Endothelial cell of umbilical vein (primary cell): Measurements from ENCODE around the gene TFB2M. TPM values are rescaled to one million over a fixed set of nuclear protein-coding genes. Genes with fewer than 3 reads are reported as not detected.

ENCODE experiments used
- BruUV-seq: library from RNA; stranded (reverse); fragments of 400-500 nt; replicated peaks from 2 replicates; lab custom pipeline; 2021; lab: Mats Ljungman, UMichigan
- CTCF ChIA-PET: fragments of 300-600, 350-600 bp; sonication (Branson Sonifier 250); formaldehyde crosslinking; loops from one replicate; lab custom pipeline; 2021; ENCODE audit warnings: antibody characterized with exemption, inconsistent platforms; lab: Charles Lee
- POLR2A ChIA-PET: fragments of 300-600, 350-600 bp; sonication (Branson Sonifier 250); formaldehyde crosslinking; loops from one replicate; lab custom pipeline; 2021; ENCODE audit warnings: antibody characterized with exemption, inconsistent platforms; lab: Charles Lee
- DNase-seq: peaks from one replicate; pipeline ENCODE4 v3.0.0-alpha.2; 2011; ENCODE audit warnings: low read depth, low spot score
- FAIRE-seq: peaks from 2 replicates; lab custom pipeline; 2011; peaks lifted over from hg19 to GRCh38; lab: Jason Lieb, UNC
- H2AFZ ChIP-seq: 2 replicates; pipeline ENCODE4 v1.6.0; 2012; ENCODE audit warnings: low read depth, low read length, control low read depth, inconsistent platforms
- H3K27ac ChIP-seq: 2 replicates; pipeline ENCODE4 v1.5.1; 2011; ENCODE audit warnings: low read depth, mild to moderate bottlenecking, control low read depth, low read length, moderate library complexity; ENCODE audit not compliant: insufficient read depth
- H3K27me3 ChIP-seq, 2 experiments: 2 replicates each; pipeline versions ENCODE4 v1.6.0 to v1.6.1; 2011; ENCODE audit warnings: low read length in 2 of 2, mixed read lengths in 1 of 2; ENCODE audit not compliant: control insufficient read depth in 2 of 2, insufficient read depth in 2 of 2
- H3K36me3 ChIP-seq, 2 experiments: 2 replicates in 1 of 2; 3 replicates in 1 of 2; pipeline ENCODE4 v1.5.1; 2011; ENCODE audit warnings: low read length in 2 of 2, mild to moderate bottlenecking in 1 of 2, moderate library complexity in 1 of 2; ENCODE audit not compliant: control insufficient read depth in 2 of 2, insufficient read depth in 2 of 2; ENCODE audit errors: extremely low read depth in 1 of 2
- H3K4me1 ChIP-seq: 3 replicates; pipeline ENCODE4 v1.5.1; 2011; ENCODE audit warnings: mild to moderate bottlenecking, low read length; ENCODE audit not compliant: control insufficient read depth, insufficient read depth; ENCODE audit errors: extremely low read depth
- H3K4me2 ChIP-seq: 2 replicates; pipeline ENCODE4 v1.6.1; 2011; ENCODE audit warnings: low read length, control low read depth, mixed read lengths; ENCODE audit not compliant: insufficient read depth
- H3K4me3 ChIP-seq, 3 experiments: fragments of 200-600 bp in 1 of 3; sonication (generic), shearing (Covaris generic) in 1 of 3; replicated peaks in 1 of 3; 2 replicates each; pipeline ENCODE4 v1.5.1; 2011 to 2016; ENCODE audit warnings: control low read depth in 3 of 3, low read length in 3 of 3, mild to moderate bottlenecking in 2 of 3, inconsistent platforms in 1 of 3, low read depth in 1 of 3, moderate library complexity in 1 of 3; ENCODE audit not compliant: insufficient read depth in 1 of 3
- H3K79me2 ChIP-seq: 2 replicates; pipeline ENCODE4 v1.6.0; 2012; ENCODE audit warnings: low read length, inconsistent platforms; ENCODE audit not compliant: control insufficient read depth, insufficient read depth
- H3K9ac ChIP-seq: replicated peaks from 2 replicates; pipeline ENCODE3; 2011; ENCODE audit warnings: low read length, control low read depth; ENCODE audit not compliant: insufficient read depth; ENCODE audit errors: extremely low read depth
- H3K9me1 ChIP-seq: replicated peaks from 3 replicates; pipeline ENCODE4 v1.6.0; 2011; ENCODE audit warnings: mild to moderate bottlenecking, low read length; ENCODE audit not compliant: control insufficient read depth, insufficient read depth; ENCODE audit errors: extremely low read depth
- H3K9me3 ChIP-seq: replicated peaks from 2 replicates; pipeline ENCODE4 v1.5.1; 2012; ENCODE audit warnings: low read length, inconsistent platforms; ENCODE audit not compliant: control insufficient read depth, insufficient read depth
- H4K20me1 ChIP-seq: replicated peaks from 2 replicates; pipeline ENCODE3; 2011; ENCODE audit warnings: mild to moderate bottlenecking, low read length; ENCODE audit not compliant: control insufficient read depth, insufficient read depth; ENCODE audit errors: extremely low read depth
- CTCF ChIP-seq, 2 donors: IDR thresholded peaks; 1 replicate in 1 of 2; 2 replicates in 1 of 2; pipeline ENCODE4 v1.5.1; 2011; ENCODE audit warnings: low read length in 2 of 2, mild to moderate bottlenecking in 2 of 2, moderate library complexity in 2 of 2, control low read depth in 1 of 2, inconsistent platforms in 1 of 2, low read depth in 1 of 2; ENCODE audit not compliant: insufficient read depth in 1 of 2; ENCODE audit errors: extremely low read depth in 1 of 2
- EZH2 ChIP-seq: IDR thresholded peaks from 2 replicates; pipeline ENCODE4 v1.6.1; 2012; ENCODE audit warnings: borderline replicate concordance, low read depth, mild to moderate bottlenecking, moderate library complexity, low read length, inconsistent platforms; ENCODE audit not compliant: severe bottlenecking
- FOS ChIP-seq: IDR thresholded peaks from 2 replicates; pipeline ENCODE4 v1.6.1; 2011; ENCODE audit warnings: mild to moderate bottlenecking, low read length, moderate library complexity, borderline replicate concordance; ENCODE audit not compliant: insufficient read depth
- GATA2 ChIP-seq: IDR thresholded peaks from 2 replicates; pipeline ENCODE4 v1.7.0; 2011; ENCODE audit warnings: low read depth, mild to moderate bottlenecking, moderate library complexity, mixed read lengths, low read length; ENCODE audit not compliant: insufficient read length, insufficient read depth
- JUN ChIP-seq: IDR thresholded peaks from 2 replicates; pipeline ENCODE4 v1.6.1; 2011; ENCODE audit warnings: borderline replicate concordance, low read depth; ENCODE audit not compliant: insufficient read length, insufficient read depth
- MAX ChIP-seq: IDR thresholded peaks from 2 replicates; pipeline ENCODE4 v1.6.1; 2011; ENCODE audit not compliant: insufficient read depth, insufficient read length
- MYC ChIP-seq: IDR thresholded peaks from one replicate; pipeline ENCODE4 v1.6.1; 2011; ENCODE audit warnings: mild to moderate bottlenecking, low read depth, low read length
- POLR2A ChIP-seq: IDR thresholded peaks from 2 replicates; pipeline ENCODE4 v1.6.1; 2012; ENCODE audit warnings: low read depth, mild to moderate bottlenecking, control low read depth, low read length
- POLR2AphosphoS5 ChIP-seq: IDR thresholded peaks from 2 replicates; pipeline ENCODE4 v1.6.1; 2012; ENCODE audit warnings: low read depth, mild to moderate bottlenecking, control low read depth, low read length, moderate library complexity; ENCODE audit not compliant: insufficient read depth
- dilution Hi-C: fragments of 300-500 bp; cut with MboI; formaldehyde crosslinking; loops from one replicate; pipeline ENCODE4 v1.15.0; 2019; ENCODE audit warnings: low sequenced_read_pairs; ENCODE audit not compliant: extremely low pct_ligation_motif_present
- intact Hi-C: fragments of 100-400 bp; cut with micrococcal nuclease; formaldehyde crosslinking; loops from one replicate; pipeline ENCODE4 v1.10.0; 2022
- polyA plus RNA-seq, 4 experiments: library from polyadenylated mRNA; depleted of rRNA in 3 of 4; stranded (reverse) in 3 of 4; unstranded in 1 of 4; fragments of >200 nt; gene quantifications; 2 replicates each; pipeline versions ENCODE4 v1.2.1 to v1.2.3, GENCODE V29; 2011 to 2012; ENCODE audit warnings: missing spikeins in 1 of 4
- total RNA-seq: library from RNA; stranded (reverse); gene quantifications from 2 replicates; pipeline ENCODE4 v1.2.3, GENCODE V29; 2021

TFB2M gene
- total and polyA plus RNA-seq, 2 donors (not counting 3 experiments of a cell fraction or from before 2014, with no cell fraction given), result 8.4 to 14.8 TPM

GRCh38 chr1:246613096-246613758 lies 47.2 kb upstream of the TFB2M start:
- H3K9me1 ChIP-seq, result no peaks in the 10 kb centered on the region
- intact Hi-C loops (no loop called here), dilution Hi-C loops (no loop called here)
- no peak for TF ChIP-seq MAX
- no peak for TF ChIP-seq MYC
- TF ChIP-seq POLR2AphosphoS5, result no peak
- no peak for TF ChIP-seq POLR2A
- no peak for TF ChIP-seq FOS
- TF ChIP-seq GATA2, result no peak
- TF ChIP-seq JUN, result no peak
- TF ChIP-seq EZH2, result no peak
- TF ChIP-seq CTCF (IDR thresholded peaks at IDR 0.05; ENCODE audit: extremely low read depth in 1 of 2, insufficient read depth in 1 of 2, low read depth in 1 of 2, low read length in 2 of 2), result no peak
- no TSS peak for BruUV-seq
- H3K4me3 ChIP-seq, result no peak overlapping the region
- H2AFZ ChIP-seq, result no peak overlapping the region
- H4K20me1 ChIP-seq, result no peaks in the 10 kb centered on the region
- ChIA-PET POLR2A (interaction anchor here (0.7 kb wide), 1 partner anchor 20 kb away, joined by 3 read pairs; no protein-coding TSS in a partner anchor), CTCF (interaction anchor here (2.4 to 2.8 kb wide), 2 partner anchors 16 to 77 kb away, joined by 11 read pairs; no protein-coding TSS in a partner anchor)
- no peaks in the 10 kb centered on the region for H3K9me3 ChIP-seq
- DNase-seq, result no peak
- peak; percentile 4 for FAIRE-seq
- H3K4me2 ChIP-seq, result no peak overlapping the region
- H3K27me3 ChIP-seq, result no peaks in the 10 kb centered on the region
- peaks cover 19% of the 10 kb centered on the region for H3K79me2 ChIP-seq
- no peak overlapping the region for H3K9ac ChIP-seq
- H3K4me1 ChIP-seq, result peaks cover 18% of the 10 kb centered on the region
- no peak overlapping the region for H3K27ac ChIP-seq
- H3K36me3 ChIP-seq, result no peaks in the 10 kb centered on the region
